ENCODE measurements around the gene MCTP1. TPM values are rescaled to one million over a fixed set of nuclear protein-coding genes. Genes with fewer than 3 reads are reported as not detected.

The MCTP1 gene
- total RNA-seq, result 10 to 100 TPM; 44.7 to 88.7 (median 74.3) TPM

- no peak for TF ChIP-seq CTCF (IDR thresholded peaks at IDR 0.05; ENCODE audit: low read depth)
Observed at GRCh38 chr5:95284572-95285408, at the start of gene MCTP1. Gene MCTP1, minus strand, starts transcription at chr5:95285094.

DNA sequence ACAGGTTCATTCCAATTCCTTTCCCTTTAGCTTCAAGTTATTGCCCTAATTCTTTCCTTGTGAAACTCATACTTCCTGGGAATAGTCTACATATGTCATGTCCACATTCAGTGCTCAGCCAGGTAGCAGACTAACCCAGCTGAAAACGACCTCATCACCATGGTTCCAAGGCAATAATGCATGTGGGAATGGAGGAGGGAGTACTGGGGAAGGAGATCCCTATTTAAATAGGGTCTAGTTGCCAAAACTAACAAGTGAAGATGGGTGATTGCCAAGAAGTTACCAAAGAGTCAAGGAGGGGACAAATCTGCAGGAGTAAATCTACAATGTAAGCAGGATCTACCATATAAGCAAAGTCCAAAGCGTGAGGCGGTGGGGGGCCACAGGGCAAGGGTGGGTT lies 47.3 kb upstream of the MCTP1 start:
- no peak for TF ChIP-seq CTCF (IDR thresholded peaks at IDR 0.05; ENCODE audit: low read depth)

- no peak for TF ChIP-seq CTCF (IDR thresholded peaks at IDR 0.05; ENCODE audit: low read depth)
Observed at GRCh38 chr5:95331358-95331757, 46.5 kb upstream of the MCTP1 start.

DNA sequence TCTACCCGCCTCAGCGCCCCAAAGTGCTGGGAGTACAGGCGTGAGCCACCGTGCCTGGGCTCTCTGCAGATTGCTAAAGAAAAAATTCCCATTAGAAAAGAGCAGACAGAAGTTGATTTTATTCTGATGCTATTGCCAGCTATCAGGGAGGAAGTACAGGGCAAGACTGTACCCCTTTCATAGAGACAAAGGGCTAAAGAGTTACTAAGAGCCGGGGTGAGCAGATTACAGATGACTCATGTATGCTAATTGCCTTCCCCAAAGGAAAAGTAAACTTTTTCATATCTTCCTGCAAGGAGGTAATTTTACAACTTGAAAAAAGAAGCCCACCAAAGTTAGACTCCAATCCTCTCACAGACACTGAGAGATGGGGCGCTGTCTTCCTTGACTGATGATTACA lies 42.3 kb upstream of the MCTP1 start:
- TF ChIP-seq CTCF (IDR thresholded peaks at IDR 0.05; ENCODE audit: low read depth), result no peak

GRCh38 chr5:95317687-95318086 lies 32.8 kb upstream of the MCTP1 start:
- TF ChIP-seq CTCF (IDR thresholded peaks at IDR 0.05; ENCODE audit: low read depth), result no peak

- no peak for TF ChIP-seq CTCF (IDR thresholded peaks at IDR 0.05; ENCODE audit: low read depth)
Observed at GRCh38 chr5:95317085-95317484, 32.2 kb upstream of the MCTP1 start.

- no peak for TF ChIP-seq CTCF (IDR thresholded peaks at IDR 0.05; ENCODE audit: low read depth)
Observed at GRCh38 chr5:95304711-95305110, 19.8 kb upstream of the MCTP1 start.
